ENCODE results near the gene TMEM35A. TPM values are rescaled to one million over a fixed set of nuclear protein-coding genes. Genes with fewer than 3 reads are reported as not detected.

The TMEM35A gene
- total RNA-seq: under 1 TPM in 3 of 4 donors, not detected in 1; 0.38 to 0.88 (median 0.51) TPM

DNA sequence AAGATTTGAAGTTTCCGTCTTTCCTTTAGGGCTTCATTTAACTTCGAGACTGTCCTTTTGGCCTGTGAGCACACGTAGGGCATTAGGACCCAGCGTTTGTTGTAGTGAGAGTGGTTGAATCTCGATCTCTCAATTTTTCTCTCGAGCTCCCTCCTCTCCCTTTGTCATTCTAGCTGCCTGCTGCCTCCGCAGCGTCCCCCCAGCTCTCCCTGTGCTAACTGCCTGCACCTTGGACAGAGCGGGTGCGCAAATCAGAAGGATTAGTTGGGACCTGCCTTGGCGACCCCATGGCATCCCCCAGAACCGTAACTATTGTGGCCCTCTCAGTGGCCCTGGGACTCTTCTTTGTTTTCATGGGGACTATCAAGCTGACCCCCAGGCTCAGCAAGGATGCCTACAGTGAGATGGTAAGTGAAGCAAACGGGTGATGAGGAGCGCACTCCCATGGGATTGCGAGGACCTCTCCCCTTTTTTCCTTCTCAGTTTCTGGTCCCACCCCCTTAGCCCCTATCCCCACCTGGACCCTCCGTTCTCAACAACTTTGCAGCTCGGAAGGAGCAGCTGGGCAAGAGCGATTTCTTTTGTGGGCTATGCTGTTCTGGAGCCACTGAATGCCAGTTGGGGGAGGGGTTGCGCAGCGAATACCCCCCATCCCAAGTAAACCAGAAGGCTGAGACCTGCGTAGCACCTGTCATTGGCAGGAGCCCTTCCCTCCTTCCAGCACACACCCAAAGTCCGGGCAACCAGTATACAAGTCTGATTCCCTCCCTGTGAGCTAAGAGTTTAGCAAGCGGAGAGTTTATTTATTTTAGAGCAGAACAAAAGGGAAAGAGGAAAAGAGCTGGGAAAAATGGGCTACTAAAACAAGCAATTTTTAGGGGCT lies at the start of gene TMEM35A:
Gene TMEM35A (plus strand): TSS at position 164 of the 883 bp plus-strand sequence. CDS start 124 bp downstream, at position 288.
- TF ChIP-seq, protein P1, sequence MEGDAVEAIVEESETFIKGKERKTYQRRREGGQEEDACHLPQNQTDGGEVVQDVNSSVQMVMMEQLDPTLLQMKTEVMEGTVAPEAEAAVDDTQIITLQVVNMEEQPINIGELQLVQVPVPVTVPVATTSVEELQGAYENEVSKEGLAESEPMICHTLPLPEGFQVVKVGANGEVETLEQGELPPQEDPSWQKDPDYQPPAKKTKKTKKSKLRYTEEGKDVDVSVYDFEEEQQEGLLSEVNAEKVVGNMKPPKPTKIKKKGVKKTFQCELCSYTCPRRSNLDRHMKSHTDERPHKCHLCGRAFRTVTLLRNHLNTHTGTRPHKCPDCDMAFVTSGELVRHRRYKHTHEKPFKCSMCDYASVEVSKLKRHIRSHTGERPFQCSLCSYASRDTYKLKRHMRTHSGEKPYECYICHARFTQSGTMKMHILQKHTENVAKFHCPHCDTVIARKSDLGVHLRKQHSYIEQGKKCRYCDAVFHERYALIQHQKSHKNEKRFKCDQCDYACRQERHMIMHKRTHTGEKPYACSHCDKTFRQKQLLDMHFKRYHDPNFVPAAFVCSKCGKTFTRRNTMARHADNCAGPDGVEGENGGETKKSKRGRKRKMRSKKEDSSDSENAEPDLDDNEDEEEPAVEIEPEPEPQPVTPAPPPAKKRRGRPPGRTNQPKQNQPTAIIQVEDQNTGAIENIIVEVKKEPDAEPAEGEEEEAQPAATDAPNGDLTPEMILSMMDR (IDR thresholded peaks at IDR 0.05; ENCODE audit: low read depth): no peak

DNA sequence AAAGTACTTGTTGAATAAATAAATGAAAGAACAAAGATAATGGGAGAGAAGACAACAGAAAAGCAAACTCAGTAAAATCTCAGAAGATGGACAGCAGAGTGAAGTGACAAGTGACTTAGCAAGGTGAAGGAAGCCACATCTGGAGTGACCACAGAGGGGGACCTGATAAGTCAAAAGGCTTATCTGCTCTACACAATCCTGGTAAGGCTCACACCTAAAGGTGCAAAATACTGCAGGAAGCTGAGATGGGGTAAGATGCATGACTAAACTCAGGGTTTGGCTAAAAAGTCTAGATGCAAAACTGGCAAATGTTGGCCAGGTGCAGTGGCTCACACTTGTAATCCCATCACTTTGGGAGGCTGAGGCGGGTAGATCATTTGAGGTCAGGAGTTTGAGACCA lies 49.0 kb upstream of the TMEM35A start:
- TF ChIP-seq, protein P1 (IDR thresholded peaks at IDR 0.05; ENCODE audit: low read depth): no peak

DNA sequence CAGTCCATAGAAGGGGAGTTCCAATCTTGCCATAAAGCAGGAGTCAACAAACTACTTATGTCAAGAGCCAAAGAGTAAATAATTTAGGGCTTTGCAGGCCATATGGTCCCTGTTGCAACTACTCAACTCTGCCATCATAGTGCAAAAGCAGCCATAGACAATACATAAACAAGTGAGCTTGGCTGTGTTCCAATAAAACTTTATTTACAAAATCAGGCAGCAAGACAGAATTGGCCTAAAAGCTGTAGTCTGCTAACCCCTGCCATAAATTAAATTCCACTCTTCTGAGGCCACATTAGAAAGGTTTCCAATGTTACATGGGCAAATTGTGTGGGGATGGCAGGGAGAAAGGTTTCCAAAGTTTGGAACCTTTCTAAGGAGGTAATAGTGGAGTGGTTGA lies 41.4 kb upstream of the TMEM35A start:
- TF ChIP-seq, protein P1 (IDR thresholded peaks at IDR 0.05; ENCODE audit: low read depth): no peak

GRCh38 chrX:101040197-101040596 lies 38.5 kb upstream of the TMEM35A start:
- TF ChIP-seq, protein P1 (IDR thresholded peaks at IDR 0.05; ENCODE audit: low read depth): no peak

GRCh38 chrX:101051153-101051548 lies 27.5 kb upstream of the TMEM35A start:
- TF ChIP-seq, protein P1 (IDR thresholded peaks at IDR 0.05; ENCODE audit: low read depth): no peak

DNA sequence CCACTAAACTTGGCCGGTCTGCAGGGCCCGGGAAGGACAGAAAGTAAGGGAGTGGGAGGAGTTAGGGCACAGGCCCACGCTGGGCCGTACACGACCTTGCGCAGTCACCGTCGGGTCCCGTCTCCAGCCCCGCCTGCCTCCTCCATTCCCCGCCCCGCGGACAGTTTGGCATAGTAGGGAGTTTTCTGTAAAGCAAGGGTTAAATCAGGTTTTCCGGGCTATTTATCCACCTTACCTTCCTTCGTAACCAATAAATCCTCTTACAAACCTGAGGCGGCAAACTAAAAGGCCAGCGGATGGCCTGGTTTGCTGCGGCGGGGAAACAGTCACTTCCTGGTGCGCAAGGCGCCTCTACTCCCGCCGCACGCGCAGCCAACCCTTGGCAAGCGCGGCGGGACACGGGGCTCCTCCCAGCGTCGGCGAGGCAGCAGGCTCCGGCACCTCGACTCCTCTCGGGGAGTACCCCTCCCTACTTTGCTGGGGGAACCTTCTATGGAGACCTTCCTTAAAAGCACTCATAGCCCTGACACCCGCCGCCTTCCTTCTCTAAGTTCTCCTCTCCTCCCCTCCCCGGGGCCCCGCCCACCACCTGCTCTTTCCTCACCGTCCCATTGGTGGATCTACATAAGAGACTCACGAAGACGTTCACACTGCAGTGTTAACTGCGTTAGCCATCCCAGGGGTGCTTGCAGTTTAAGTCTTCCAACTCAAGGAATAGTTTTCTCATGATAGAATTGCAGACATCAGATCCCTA lies 27.0 kb upstream of the TMEM35A start, which contains the start of gene TRMT2B:
Gene TRMT2B (minus strand): TSS at position 563 of the 754 bp plus-strand sequence. CDS start 9,822 bp downstream, outside the sequence.
- TF ChIP-seq, protein P1 (IDR thresholded peaks at IDR 0.05; ENCODE audit: low read depth): no peak
